HG03521 (cell line): ENCODE data around the gene REEP6.

Experiments
- ATAC-seq: cut with Tn5 transposase; IDR thresholded peaks from one replicate; pipeline ENCODE4 v1.9.1; 2021; ENCODE audit warnings: mild to moderate bottlenecking, moderate library complexity; ENCODE audit not compliant: unreplicated experiment

Gene REEP6

DNA sequence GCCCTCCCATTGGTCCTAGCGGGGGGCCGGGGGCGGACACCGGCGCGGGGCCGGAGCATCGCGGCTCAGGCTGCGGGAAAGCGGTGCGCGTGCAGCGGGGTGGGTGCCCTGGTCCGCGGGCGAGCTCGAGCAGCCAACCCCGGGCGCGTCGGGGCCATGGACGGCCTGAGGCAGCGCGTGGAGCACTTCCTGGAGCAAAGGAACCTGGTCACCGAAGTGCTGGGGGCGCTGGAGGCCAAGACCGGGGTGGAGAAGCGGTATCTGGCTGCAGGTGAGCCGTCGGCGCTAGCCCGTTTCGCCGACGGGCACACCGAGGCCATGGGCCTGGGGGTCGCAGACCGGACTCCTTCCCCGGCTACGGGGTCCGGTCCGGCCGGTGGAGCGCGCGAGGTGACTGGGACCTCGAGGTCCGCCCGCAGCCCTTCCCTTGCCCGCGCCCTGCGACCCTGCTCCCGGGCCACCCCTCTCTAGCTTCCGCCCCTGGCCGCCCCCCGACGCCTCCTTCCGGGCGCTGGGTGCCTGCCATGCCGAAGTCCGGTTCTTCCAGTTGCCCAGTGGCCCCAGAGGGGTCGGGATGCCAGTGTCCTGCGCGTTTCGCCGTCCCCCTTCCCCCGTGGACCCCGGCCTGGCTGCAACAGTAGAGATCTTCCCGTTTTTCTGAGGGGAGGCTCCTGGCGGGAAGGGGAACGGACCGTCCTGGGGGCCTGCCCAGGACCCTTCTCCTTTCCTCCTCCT lies at the start of gene REEP6:
Gene REEP6, plus strand, starts transcription at position 68 of the 735 bp plus-strand sequence. Its CDS starts 89 bp downstream, at position 157.
- no peak for ATAC-seq

DNA sequence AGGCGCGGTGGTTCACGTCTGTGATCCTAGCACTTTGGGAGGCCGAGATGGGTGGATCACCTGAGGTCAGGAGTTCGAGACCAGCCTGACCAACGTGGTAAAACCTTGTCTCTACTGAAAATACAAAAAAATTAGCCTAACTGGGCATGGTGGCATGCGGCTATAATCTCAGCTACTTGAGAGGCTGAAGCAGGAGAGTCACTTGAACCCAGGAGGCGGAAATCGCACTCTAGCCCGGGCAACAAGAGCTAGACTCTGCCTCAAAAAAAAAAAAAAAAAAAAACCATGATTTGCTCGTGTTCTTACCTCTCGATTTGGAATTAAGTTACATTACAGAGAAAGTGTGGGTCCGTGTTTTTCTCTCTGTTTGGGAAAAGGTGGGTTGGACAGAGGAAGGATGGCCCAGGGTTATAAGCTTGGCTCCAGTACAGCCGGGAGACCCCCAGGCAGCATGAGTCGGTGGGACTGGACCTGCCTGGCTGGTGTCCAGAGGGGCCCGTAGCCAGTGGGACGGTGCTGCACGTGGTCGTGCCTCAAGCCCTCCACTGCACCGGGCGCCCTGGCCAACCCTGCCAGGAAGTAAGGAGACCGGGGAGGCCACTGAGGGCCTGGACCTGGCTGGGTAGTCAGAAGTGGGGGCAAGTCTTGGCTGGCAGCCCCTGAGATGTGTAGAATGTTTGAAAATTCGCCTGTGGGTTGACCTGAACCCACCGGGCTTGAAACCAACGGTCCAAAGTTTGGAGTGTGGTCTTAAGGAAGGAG lies 49.1 kb upstream of the REEP6 start:
- ATAC-seq = no peak

DNA sequence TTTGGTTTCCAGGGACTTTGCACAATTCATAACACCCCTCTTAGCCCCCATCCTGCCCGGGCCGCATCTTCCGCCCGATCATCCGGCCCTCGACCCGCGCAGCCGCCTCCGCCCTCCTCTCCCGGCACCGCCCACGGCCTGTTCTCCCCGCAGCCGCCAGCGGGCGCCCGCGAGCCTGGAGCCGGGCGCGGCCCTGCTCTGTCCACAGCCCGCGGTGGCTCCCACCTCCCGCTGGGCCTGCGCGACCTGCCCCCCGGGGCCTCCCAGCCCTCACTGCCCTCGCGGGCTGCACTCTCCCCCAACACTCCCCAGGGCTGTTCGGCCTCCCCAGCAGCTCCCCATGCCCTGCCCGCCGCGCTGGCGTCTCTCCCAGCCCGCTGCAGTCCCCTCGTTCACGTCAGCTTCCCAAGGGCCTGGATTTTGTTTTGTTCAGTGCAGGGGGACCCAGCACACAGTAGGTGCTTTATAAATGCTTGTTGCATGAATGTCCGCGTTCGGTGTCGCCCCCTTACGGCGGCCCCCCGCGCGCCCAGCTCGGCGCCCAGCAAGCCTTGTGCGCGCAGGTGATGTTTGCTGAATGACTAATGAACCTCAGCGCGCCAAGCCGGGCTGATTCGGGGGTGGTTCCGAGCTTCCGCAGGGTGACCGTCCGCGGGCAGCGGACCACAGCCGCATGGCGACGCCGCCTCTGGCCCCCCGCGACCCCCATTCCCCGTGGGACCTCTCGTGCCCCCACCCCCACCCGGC lies 45.6 kb upstream of the REEP6 start:
- ATAC-seq = peak; percentile 50

DNA sequence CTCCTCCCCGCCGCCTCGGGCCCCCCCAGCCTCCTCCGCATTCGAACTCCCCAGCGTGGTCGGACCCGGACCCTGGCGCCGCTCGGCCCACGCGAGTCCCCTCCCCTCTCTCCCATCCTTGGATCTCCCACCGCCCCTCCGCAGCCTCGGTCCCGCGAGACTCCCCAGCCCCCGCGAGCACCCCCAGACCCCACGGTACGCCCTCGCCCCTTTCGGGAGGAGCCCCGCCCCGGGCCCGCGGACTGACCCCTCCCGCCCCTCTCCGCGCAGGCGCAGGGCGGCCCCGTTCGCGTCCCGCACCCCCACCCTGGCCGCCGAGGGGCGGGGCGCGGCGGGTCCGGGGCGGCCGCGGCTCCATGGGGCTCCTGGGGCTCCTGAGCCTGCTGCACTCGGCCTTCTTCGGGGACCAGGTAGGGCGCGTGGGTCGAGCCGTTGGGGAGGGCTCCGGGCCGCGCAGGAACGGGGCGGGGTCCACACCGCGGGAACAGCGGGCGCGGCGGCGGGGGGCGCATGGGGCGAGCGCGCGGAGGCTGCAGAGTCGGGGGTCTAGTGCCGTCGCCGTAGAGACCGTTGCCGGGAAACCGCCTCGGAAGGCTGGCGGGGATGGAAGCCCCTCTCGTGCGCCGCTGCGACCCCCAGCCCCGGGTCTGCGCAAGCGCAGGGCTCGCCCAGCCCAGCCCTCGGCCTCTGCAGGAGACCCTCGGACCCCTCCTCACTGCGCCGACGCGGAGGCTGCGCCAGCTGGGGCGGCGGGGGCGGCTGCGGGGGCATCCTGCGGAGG lies 44.9 kb upstream of the REEP6 start:
- ATAC-seq = no peak

- no peak for ATAC-seq
Measured at GRCh38 chr19:1446713-1447481, 44.1 kb upstream of the REEP6 start.

DNA sequence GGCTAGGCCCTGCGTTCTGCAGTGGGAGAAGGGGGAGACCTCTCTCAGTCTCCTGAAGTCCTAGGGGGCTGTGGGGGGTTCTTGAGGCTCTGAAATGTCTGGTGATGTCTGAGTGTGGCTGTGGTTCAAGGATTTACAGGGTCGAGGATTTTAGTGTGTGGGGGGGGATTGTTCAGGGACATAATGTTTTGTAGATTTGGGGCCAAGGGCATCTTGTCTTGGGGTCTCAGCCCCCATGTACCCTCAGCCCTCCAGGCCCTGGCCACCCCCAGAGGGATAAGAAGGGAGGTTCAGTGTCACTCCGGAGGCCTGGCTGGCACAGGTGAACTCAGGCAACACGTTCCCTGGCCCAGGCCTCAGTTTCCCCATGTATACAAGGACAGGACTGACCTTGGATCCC lies 43.5 kb upstream of the REEP6 start:
- ATAC-seq = no peak

DNA sequence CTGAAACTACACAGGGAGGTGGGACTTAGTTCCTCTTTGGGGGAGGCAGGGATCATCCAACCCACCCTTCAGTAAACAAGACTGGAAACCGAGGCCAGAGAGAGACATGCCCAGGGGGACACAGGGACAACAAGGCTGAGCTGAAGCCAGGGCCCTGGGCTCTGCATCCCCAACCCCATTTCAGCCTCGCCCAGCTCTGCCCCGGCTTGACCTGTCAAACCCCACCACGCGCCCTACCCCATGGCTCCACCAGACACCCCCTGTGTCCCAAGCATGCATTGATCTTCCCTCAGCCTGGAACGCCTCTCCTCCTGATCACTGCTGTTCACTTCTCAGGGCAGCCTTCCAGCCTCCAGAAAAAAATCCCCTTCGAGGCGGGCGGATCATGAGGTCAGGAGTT lies 43.0 kb upstream of the REEP6 start:
- no peak for ATAC-seq

DNA sequence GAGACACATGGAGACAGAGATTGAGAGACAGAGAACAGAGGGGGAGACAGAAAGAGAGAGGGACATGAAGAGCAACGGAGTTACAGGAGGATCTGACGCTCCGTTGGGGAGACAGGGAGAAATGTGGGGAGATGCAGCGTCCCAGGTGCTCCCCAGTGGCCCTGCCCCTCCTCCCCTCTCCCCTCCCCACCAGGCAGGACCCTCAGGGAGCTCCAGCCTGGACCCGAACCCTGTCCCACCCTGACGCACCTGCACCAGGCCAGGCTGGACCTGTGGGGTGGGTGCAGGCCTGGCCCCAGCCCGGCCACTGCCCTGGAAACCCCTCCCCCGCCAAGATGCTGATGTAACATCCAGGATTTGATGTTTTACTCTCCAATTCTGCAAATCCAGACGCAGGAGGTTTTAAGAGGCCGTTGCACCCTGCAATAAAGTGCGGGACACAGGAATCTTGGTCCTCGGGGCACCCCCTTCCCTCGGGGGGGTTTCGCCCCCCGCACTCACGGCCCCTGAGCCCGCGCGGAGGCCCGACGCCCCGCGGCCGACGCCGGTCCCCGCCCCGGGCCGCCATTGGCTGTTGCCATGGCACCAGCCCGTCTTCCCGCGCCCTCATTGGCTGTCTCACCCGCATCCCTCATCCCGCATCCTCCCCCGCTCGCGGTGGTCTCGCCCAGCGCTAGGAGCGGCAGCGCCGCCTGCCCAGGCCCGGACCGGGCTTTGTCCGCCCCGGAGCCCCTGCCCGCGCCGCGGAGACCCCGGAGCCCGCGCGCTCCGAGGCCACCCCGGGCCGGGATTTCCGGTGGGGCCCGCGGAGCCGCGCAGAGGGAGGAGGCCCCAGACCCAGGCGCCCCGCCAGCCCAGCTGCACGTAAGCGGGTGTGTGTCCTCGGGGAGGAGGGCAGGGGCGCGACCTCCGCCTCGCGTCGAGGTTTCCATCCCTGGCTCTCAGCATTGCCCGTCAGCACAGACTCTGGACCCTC lies 41.2 kb upstream of the REEP6 start, which contains the start of gene APC2:
Gene APC2, plus strand, starts transcription at position 655 of the 976 bp plus-strand sequence. CDS start 2,881 bp downstream, outside the sequence.
- ATAC-seq = no peak

- ATAC-seq = no peak
Measured at GRCh38 chr19:1450735-1451731, 39.9 kb upstream of the REEP6 start.

GRCh38 chr19:1451916-1452801 lies 38.8 kb upstream of the REEP6 start:
- no peak for ATAC-seq

GRCh38 chr19:1452802-1453524 lies 38.0 kb upstream of the REEP6 start:
- no peak for ATAC-seq

DNA sequence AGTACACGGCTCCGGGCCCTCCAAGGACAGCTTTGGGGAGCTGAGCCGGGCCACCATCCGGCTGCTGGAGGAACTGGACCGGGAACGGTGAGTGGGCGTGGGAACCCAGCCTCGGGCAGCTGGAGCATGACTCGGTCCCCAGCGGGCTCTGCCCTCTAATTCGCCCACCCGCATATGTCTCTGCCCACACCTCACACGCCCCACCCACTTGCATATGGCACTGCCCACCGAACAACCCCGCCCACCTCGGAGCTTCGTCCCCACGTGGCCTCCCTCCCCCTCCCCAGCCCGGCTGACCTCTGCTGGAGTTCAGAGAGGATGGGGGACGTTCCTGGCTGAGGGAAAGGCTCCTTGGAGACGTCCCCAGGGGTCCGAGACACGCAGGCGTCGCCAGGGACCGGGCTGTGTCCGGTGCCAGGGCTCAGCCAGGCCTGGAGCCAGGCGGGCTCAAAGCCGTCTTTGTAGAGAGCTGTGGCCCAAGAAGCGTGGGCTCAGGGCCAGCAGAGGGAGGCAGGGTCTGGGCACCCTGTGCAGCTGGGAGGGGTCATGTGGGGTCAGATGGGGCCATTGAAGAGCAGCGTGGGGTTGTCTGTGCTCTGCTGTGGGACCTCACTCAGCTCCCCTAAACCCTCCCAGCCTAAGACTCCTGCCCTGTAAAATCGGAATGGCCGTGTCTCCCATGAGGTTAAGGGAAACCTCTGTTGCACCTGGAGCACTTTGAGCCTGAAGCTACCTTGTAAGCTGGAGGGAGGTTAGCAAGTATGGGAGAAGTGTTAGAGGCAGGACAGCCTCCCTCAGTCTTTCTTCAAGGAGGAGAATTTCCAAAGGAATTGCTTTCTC lies 37.2 kb upstream of the REEP6 start:
- no peak for ATAC-seq

GRCh38 chr19:1455002-1455335 lies 36.0 kb upstream of the REEP6 start:
- ATAC-seq = no peak

DNA sequence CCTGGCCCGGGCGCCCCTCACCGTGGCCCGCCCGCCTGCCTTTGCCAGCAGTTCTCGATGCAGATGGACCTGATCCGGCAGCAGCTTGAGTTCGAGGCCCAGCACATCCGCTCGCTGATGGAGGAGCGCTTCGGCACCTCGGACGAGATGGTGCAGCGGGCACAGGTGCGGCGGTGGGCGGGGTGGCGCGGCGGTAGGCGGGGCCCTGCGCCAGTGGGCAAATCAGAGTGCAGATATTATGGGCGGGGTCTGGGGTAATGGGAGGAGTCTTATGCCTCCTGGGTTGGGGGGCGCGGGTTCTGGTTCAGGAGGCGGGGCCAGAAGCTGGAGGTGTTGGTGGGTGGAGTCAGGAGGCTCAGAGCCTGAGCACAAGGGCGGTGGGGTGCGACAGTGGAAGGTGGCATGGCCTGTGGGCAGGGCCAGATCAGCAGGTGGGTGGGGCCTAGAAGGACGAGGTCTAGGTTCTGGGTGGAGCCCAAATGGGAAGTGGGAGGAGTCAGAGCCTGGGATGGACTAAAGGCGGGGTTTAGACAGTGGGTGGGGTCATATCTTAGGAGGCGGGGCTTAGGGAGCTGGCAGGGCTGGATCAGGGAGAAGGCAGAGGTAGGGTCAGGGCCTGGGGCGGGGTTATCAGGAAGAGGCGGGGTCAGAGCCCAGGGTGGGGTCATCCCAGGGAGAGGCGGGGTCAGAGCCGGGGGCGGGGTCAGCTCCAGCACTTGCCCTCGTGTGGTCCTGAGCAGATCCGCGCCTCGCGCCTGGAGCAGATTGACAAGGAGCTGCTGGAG lies 35.5 kb upstream of the REEP6 start:
- no peak for ATAC-seq
